ENCODE measurements around the gene CYP39A1.

CYP39A1 gene

DNA sequence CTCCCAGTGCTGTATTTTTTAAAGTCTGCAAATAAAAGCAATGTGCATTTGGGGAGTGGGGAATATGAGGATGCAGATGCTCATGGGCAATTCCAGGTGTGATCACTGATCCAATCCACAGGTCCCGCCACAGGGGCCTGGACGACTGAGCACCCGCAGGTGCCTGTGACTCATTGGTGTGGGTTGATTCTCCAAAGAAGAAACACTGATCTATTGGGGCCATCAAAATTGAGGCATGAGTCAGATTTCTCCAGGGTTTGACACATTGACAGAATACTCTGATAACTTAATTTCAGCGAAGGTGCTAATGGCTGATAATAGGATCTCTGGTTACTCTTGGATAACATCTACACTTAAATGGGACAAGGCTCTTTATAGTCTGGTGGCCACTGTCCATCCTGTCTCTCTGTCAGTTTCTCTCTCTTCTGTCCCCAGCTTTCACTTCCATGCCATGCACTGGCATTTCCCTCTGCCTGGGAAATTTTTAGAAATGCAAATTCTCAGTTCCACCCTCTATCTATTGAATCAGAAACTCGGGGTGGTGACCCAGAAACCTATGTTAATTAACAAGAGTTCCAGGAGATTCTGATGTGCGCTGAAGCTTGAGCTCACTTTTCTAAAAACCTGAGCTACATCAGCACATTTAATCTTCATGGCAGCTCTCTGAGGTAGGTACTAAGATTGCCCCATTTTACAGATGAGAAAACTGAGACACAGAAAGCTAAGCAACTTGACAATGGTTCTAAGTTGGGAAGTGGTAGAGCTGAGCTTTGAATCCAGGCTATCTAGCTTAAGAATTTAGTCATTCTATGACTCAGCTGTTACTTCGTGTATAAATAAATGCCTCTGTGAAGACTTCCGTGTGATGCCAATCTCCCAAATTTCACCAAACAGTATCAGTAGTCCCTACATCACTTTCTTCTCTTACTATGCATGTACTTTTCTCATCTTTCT is 151.2 kb downstream of the CYP39A1 start:
- H3K27ac ChIP-seq (ENCODE audit: low read depth, low read length), result no peak overlapping the region

DNA sequence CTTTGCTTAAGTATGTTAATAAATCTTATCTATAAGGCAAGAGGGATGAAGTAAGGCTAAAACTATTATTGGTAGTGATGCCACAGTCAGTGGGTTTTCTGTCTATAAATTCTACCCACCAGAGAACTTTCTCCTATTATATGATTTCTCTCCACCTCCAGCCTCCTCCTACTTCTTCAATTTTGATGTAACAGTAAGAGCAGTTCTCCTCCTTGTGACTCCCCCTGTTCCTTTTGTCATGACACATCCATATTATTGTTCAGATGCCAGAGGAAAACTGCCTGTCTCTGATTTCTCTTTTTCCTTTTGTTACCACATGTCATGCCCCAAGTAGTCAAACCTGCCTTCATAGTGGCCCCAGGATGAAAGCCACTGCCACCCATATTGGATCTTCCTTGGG is 152.2 kb downstream of the CYP39A1 start:
- Histone ChIP-seq H3K4me1 (ENCODE audit: control insufficient read depth, insufficient read depth, low read length) (no peaks in the 10 kb centered on the region), H3K36me3 (ENCODE audit: control insufficient read depth, insufficient read depth, low read length) (no peaks in the 10 kb centered on the region), H3K27me3 (ENCODE audit: control insufficient read depth, insufficient read depth, low read length) (no peaks in the 10 kb centered on the region), H3K9ac (ENCODE audit: low read length) (no peak overlapping the region), H3K27ac (ENCODE audit: low read depth, low read length) (no peak overlapping the region), H3K4me3 (ENCODE audit: low read length) (no peak overlapping the region)

More for the DNA sequence above, 151.2 kb downstream of the CYP39A1 start:
- Histone ChIP-seq H3K9ac (ENCODE audit: low read length) (no peak overlapping the region), H3K36me3 (ENCODE audit: control insufficient read depth, insufficient read depth, low read length) (no peaks in the 10 kb centered on the region), H3K27me3 (ENCODE audit: control insufficient read depth, insufficient read depth, low read length) (no peaks in the 10 kb centered on the region), H3K4me3 (ENCODE audit: low read length) (no peak overlapping the region), H3K4me1 (ENCODE audit: control insufficient read depth, insufficient read depth, low read length) (no peaks in the 10 kb centered on the region)

Data from rectal smooth muscle tissue (tissue), 1 donor.